GM12878 (cell line): ENCODE results near the gene UBE2I.

Experiments used
- CHD2 ChIP-seq: IDR thresholded peaks from 2 replicates; pipeline ENCODE4 v1.6.1; 2011; ENCODE audit warnings: low read depth, low read length, improper control_type of control experiment, borderline replicate concordance
- POLR2A ChIP-seq: IDR thresholded peaks from 2 replicates; pipeline ENCODE4 v1.6.1; 2011; ENCODE audit warnings: low read depth, mild to moderate bottlenecking, low read length
- SPI1 ChIP-seq: IDR thresholded peaks from 2 replicates; pipeline ENCODE4 v1.6.1; 2011; ENCODE audit warnings: low read depth, mild to moderate bottlenecking, low read length, moderate library complexity, borderline replicate concordance; ENCODE audit not compliant: insufficient read depth
- SRF ChIP-seq, 2 experiments: IDR thresholded peaks; 2 replicates each; pipeline ENCODE4 v1.6.1; 2011; ENCODE audit warnings: low read depth in 2 of 2, low read length in 2 of 2, mild to moderate bottlenecking in 1 of 2, moderate library complexity in 1 of 2
- TBL1XR1 ChIP-seq: IDR thresholded peaks from 2 replicates; pipeline ENCODE4 v1.6.1; 2012; ENCODE audit warnings: low read depth, low read length, improper control_type of control experiment
- ZSCAN29 ChIP-seq: fragments of 450-650 bp; IDR thresholded peaks from 2 replicates; pipeline ENCODE4 v1.6.1; 2017; ENCODE audit warnings: mild to moderate bottlenecking, moderate library complexity
- TF ChIP-seq, protein P1 (sequence below): IDR thresholded peaks from 2 replicates; pipeline ENCODE4 v1.6.1; 2012; ENCODE audit warnings: low read depth, low read length, improper control_type of control experiment
- TF ChIP-seq, protein P2 (sequence below): IDR thresholded peaks from 2 replicates; pipeline ENCODE4 v1.6.1; 2011; ENCODE audit warnings: borderline replicate concordance, low read depth, mild to moderate bottlenecking, moderate library complexity, low read length; ENCODE audit not compliant: insufficient read depth, poor library complexity, severe bottlenecking
- TF ChIP-seq, protein P3 (sequence below), 3 experiments: IDR thresholded peaks in 2 of 3; conservative IDR thresholded peaks in 1 of 3; 2 replicates each; pipeline ENCODE4 v1.5.1; 2011; ENCODE audit warnings: low read depth in 3 of 3, low read length in 3 of 3, mild to moderate bottlenecking in 3 of 3, control low read depth in 2 of 3, moderate library complexity in 2 of 3, inconsistent platforms in 1 of 3, mixed read lengths in 1 of 3; ENCODE audit not compliant: control insufficient read depth in 2 of 3, insufficient read depth in 1 of 3; ENCODE audit errors: extremely low read depth in 1 of 3

DNA sequence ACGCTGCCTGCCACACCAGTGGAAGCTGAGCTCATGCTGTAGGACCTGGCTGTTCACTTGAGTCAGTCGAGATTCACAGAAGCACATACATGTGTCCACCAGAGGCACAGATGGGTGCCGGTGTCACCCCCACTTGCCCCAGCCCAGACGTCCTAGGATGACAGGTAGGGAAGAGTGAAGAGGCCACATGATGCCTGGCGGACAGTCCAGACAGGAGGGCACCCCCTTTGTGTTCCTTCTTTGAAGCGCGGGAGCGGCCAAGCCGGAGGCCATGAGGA, 8.8 kb downstream of the UBE2I start:
- TF ChIP-seq, protein P1, sequence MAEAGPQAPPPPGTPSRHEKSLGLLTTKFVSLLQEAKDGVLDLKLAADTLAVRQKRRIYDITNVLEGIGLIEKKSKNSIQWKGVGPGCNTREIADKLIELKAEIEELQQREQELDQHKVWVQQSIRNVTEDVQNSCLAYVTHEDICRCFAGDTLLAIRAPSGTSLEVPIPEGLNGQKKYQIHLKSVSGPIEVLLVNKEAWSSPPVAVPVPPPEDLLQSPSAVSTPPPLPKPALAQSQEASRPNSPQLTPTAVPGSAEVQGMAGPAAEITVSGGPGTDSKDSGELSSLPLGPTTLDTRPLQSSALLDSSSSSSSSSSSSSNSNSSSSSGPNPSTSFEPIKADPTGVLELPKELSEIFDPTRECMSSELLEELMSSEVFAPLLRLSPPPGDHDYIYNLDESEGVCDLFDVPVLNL = no peak
- TF ChIP-seq TBL1XR1 (no peak), SPI1 (no peak), CHD2 (no peak), SRF (IDR thresholded peaks at IDR 0.05; ENCODE audit: low read depth in 2 of 2, low read length in 2 of 2) (no peak), ZSCAN29 (no peak), POLR2A (no peak; the same call in 1 of the 2 replicates)
- TF ChIP-seq, protein P2, sequence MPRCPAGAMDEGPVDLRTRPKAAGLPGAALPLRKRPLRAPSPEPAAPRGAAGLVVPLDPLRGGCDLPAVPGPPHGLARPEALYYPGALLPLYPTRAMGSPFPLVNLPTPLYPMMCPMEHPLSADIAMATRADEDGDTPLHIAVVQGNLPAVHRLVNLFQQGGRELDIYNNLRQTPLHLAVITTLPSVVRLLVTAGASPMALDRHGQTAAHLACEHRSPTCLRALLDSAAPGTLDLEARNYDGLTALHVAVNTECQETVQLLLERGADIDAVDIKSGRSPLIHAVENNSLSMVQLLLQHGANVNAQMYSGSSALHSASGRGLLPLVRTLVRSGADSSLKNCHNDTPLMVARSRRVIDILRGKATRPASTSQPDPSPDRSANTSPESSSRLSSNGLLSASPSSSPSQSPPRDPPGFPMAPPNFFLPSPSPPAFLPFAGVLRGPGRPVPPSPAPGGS = no peak
- TF ChIP-seq, protein P3, sequence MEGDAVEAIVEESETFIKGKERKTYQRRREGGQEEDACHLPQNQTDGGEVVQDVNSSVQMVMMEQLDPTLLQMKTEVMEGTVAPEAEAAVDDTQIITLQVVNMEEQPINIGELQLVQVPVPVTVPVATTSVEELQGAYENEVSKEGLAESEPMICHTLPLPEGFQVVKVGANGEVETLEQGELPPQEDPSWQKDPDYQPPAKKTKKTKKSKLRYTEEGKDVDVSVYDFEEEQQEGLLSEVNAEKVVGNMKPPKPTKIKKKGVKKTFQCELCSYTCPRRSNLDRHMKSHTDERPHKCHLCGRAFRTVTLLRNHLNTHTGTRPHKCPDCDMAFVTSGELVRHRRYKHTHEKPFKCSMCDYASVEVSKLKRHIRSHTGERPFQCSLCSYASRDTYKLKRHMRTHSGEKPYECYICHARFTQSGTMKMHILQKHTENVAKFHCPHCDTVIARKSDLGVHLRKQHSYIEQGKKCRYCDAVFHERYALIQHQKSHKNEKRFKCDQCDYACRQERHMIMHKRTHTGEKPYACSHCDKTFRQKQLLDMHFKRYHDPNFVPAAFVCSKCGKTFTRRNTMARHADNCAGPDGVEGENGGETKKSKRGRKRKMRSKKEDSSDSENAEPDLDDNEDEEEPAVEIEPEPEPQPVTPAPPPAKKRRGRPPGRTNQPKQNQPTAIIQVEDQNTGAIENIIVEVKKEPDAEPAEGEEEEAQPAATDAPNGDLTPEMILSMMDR (IDR thresholded peaks at IDR 0.05 in 2 of 3, conservative IDR thresholded peaks at IDR 0.05 in 1 of 3; ENCODE audit: control insufficient read depth in 2 of 3, extremely low read depth in 1 of 3, insufficient read depth in 1 of 3, low read depth in 3 of 3, low read length in 3 of 3) = no peak
